HepG2 (cell line): Measurements from ENCODE around the gene INHBB. TPM values are rescaled to one million over a fixed set of nuclear protein-coding genes. Genes with fewer than 3 reads are reported as not detected.

Experiments
- ISL2 ChIP-seq: sonication (generic); formaldehyde crosslinking; IDR thresholded peaks from 2 replicates; pipeline ENCODE4 v1.5.0; 2020; ENCODE audit warnings: missing genetic modification reagents
- PRMT3 ChIP-seq: sonication (generic); formaldehyde crosslinking; IDR thresholded peaks from 2 replicates; pipeline ENCODE4 v1.8.1; 2022; ENCODE audit warnings: low read depth, mild to moderate bottlenecking, moderate library complexity, missing genetic modification reagents, borderline replicate concordance
- ZNF460 ChIP-seq: sonication (generic); formaldehyde crosslinking; IDR thresholded peaks from 2 replicates; pipeline ENCODE4 v1.5.1; 2020; ENCODE audit warnings: missing genetic modification reagents, mild to moderate bottlenecking, borderline replicate concordance
- ZNF580 ChIP-seq: IDR thresholded peaks from 2 replicates; pipeline ENCODE4 v1.6.1; 2016; ENCODE audit warnings: low read depth, borderline replicate concordance
- ZNF609 ChIP-seq: sonication (generic); formaldehyde crosslinking; IDR thresholded peaks from 2 replicates; pipeline ENCODE4 v1.4.0; 2020; ENCODE audit warnings: mild to moderate bottlenecking, missing genetic modification reagents, borderline replicate concordance
- polyA plus RNA-seq, 8 experiments: library from polyadenylated mRNA; depleted of rRNA in 3 of 8; stranded (reverse) in 7 of 8; unstranded in 1 of 8; fragments of >200 nt; fragmentation: Illumina TruSeq in 4 of 8; extraction: Trizol in 4 of 8; gene quantifications; 2 replicates each; pipeline versions ENCODE4 v1.2.1 to v1.2.3, GENCODE V29; 2011 to 2016; ENCODE audit warnings: low read depth in 4 of 8, missing spikeins in 1 of 8, mixed read lengths in 1 of 8; ENCODE audit not compliant: insufficient read depth in 1 of 8
- total RNA-seq, 5 experiments: library from RNA; depleted of rRNA; stranded (reverse); fragments of >200 nt; fragmentation: Illumina TruSeq; extraction: Trizol; gene quantifications; 2 replicates each; pipeline ENCODE4 v1.2.3, GENCODE V29; 2016; ENCODE audit warnings: low read depth in 1 of 5
- TF ChIP-seq, protein P1 (sequence below): sonication (generic); formaldehyde crosslinking; IDR thresholded peaks from 2 replicates; pipeline ENCODE4 v1.5.0; 2020; ENCODE audit warnings: mild to moderate bottlenecking, missing genetic modification reagents, moderate library complexity

Gene INHBB
- total and polyA plus RNA-seq, 2 of the 13 experiments (the other 11 are each of a cell fraction or from before 2014, with no cell fraction given), result 0.20 to 1.7 TPM

DNA sequence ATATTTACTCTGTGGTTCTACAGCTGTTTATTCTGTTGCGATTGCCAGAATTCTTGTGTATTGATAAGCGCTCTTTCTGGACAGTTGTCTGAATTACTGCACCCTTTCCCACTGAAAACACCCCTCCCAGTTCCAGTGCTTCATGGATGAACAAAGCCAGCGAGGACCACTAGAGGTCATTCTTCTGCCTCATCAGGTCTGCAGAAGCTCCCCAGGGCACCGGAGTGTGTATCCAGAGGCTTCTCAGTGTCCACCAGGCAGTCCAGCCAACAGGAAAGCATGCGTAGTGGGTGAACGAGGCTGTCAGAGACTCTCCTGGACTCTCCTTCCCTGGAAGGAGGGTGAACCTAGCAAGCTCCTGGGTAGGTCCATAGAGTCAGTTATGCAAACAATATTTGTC is 40.6 kb upstream of the INHBB start (continued):
- TF ChIP-seq ZNF609 (CRISPR knock-in tag) (no peak), ZNF580 (CRISPR knock-in tag) (peak; percentile 16; the same call in 1 of the 2 replicates), ZNF460 (CRISPR knock-in tag) (no peak), PRMT3 (CRISPR knock-in tag) (no peak), ISL2 (CRISPR knock-in tag) (no peak)
- TF ChIP-seq, protein P1, sequence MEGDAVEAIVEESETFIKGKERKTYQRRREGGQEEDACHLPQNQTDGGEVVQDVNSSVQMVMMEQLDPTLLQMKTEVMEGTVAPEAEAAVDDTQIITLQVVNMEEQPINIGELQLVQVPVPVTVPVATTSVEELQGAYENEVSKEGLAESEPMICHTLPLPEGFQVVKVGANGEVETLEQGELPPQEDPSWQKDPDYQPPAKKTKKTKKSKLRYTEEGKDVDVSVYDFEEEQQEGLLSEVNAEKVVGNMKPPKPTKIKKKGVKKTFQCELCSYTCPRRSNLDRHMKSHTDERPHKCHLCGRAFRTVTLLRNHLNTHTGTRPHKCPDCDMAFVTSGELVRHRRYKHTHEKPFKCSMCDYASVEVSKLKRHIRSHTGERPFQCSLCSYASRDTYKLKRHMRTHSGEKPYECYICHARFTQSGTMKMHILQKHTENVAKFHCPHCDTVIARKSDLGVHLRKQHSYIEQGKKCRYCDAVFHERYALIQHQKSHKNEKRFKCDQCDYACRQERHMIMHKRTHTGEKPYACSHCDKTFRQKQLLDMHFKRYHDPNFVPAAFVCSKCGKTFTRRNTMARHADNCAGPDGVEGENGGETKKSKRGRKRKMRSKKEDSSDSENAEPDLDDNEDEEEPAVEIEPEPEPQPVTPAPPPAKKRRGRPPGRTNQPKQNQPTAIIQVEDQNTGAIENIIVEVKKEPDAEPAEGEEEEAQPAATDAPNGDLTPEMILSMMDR, result peak; percentile 84
